GM21390 (cell line): ENCODE data around the gene ADRA2A.

Source experiments
- ATAC-seq: cut with Tn5 transposase; IDR thresholded peaks from one replicate; pipeline ENCODE4 v1.9.1; 2021; ENCODE audit not compliant: unreplicated experiment

ADRA2A gene

GRCh38 chr10:111109501-111110242 lies 32.8 kb downstream of the ADRA2A start:
- no peak for ATAC-seq

GRCh38 chr10:111110771-111111170 lies 33.9 kb downstream of the ADRA2A start:
- no peak for ATAC-seq

- ATAC-seq, result no peak
Observed at GRCh38 chr10:111112333-111112732, 35.5 kb downstream of the ADRA2A start.

GRCh38 chr10:111113238-111113960 lies 36.6 kb downstream of the ADRA2A start:
- ATAC-seq, result no peak

- no peak for ATAC-seq
Observed at GRCh38 chr10:111113961-111114757, 37.3 kb downstream of the ADRA2A start.

DNA sequence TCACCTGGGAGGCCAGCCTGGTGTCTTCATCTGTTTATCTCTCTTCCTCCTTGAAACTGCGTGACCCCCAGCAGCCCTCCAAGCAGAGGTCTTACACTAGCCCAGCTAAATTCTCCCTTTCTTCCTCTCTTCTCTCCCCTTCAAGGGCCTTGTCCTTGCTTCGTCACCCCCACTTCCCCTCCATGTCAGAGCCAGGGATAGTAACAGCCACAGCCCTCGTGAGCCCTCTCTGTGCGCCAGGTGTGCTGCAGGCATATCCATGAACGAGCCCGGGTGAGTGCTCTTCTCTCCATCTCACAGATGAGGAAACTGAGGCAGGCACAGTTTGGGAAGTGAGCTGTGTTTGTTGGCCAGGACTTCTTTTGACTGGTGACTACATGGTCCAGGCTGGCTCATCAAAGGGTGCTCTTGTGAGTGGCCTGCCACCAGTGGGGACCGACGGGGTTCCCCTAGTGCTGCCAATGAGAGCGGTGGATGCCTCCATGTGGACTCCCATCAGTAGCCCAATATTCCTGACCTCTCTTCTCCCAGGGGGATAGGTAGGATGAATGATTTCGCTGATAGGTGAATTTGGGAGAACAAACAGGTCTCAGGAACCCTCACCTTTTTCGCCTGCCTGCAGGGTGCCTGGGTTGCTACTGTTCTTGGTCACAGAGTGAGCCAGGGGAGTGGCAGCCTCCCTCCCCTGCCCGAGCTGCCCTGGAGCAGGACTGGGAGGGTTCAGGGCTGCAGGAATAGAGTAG lies 38.1 kb downstream of the ADRA2A start:
- ATAC-seq, result no peak

GRCh38 chr10:111116211-111116610 lies 39.4 kb downstream of the ADRA2A start:
- ATAC-seq, result no peak

DNA sequence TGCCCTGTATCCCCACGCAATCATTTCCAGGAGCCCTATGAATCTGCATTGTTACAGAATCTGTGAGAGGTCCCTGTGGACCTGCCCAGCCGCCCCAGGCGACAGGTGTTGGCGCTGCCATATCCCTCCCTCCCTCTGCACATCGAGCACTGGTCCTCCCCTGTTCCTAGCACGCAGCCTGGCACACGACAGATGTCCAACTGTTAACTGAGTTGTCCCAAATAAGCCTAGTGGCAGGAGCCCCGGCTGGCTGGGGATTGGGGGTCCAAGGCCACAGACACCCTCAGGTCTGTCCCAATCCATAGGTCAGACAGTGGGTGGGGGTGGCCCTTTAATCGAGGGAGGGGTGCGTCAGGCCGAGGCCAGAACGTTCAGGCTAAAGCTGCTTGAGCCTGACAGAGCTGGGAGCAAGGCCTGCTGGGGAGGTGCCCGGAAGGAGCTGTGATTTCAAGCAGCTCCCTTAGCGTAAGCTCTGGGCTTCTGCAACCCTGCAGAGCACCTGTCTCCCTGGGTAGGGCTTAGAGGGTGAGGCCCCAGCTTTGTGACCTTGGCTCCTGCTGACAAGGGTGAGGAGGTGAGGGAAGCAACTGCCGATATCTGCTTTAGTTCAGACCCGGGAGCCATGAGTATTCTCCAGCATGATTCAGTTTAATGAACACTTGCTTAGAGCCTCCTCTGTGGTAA lies 40.1 kb downstream of the ADRA2A start:
- ATAC-seq, result no peak

DNA sequence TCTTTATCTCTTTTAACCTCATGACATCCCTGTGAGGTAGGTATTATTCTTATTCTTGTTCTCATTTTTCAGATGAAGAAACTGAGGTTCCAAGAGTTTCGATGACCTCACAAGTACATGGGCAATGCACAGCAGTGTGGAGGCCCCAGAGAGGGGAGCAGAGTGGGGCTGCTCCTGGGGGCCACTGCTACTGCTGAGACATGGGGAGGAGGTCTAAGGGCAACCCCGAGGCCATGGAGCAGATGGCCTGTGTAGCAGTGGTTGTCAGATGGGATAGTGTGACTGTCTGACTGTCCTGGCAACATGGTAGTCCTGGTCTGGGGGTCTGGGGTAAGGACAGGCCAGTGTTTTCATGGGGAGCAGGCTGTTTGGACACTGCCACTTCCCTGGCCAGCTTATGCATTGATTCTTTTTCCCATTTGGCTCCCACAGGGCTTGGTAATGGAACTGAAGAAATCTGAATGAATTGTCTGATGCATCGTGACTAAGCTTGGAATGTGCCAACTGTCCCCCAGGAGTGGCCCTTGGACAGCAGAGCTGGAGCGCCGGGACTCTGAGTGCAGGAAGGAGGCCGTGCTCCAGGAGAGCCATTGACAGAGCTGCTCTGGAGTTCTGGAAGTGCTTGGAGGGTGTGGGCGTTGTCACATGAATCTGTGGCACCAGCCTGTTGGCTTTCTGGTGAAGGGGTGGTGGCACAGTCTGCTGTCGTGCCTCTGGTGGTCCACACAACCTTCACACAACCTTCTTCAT lies 40.9 kb downstream of the ADRA2A start:
- ATAC-seq, result no peak

- ATAC-seq, result no peak
Observed at GRCh38 chr10:111118758-111119157, 41.9 kb downstream of the ADRA2A start.

GRCh38 chr10:111119637-111120036 lies 42.8 kb downstream of the ADRA2A start:
- no peak for ATAC-seq

DNA sequence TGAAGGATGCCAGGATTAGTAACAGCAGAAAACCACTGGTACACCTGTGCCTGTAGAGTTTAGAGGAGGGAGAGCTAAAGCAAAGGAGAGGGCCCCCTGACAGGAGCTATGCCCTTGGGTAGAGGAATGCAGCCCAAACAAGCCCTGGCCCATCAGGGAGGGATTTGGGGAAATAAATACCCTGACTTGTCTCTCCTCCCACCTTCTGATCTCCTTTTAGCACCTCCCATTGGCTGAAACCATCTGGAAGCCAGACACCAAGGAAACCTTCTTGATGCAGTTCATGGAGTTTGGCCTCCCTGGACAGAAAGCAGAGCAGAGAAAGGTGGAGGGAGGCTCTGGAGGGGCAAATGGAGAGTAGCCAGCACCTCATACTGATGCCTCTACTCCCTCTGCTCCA lies 45.3 kb downstream of the ADRA2A start:
- no peak for ATAC-seq

- no peak for ATAC-seq
Observed at GRCh38 chr10:111123883-111124282, 47.1 kb downstream of the ADRA2A start.

DNA sequence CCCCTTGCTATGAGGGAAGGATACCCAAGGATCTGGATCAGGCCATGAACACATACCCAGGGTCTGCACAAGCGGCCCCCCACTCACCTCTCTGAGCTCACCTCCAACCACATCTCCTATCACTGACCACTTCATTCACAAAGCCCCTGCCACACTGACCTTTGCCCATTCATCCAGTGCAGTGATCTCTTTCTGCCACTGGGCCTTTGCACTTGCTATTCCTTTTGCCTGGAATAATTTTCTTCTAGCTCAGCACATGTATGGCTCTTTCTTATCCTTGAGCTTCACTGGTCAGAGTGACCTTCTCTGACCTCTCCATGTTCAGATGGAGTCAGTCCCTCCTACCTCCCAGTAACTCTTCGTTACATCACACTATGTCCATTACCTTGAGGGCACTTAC lies 48.3 kb downstream of the ADRA2A start:
- ATAC-seq, result no peak

DNA sequence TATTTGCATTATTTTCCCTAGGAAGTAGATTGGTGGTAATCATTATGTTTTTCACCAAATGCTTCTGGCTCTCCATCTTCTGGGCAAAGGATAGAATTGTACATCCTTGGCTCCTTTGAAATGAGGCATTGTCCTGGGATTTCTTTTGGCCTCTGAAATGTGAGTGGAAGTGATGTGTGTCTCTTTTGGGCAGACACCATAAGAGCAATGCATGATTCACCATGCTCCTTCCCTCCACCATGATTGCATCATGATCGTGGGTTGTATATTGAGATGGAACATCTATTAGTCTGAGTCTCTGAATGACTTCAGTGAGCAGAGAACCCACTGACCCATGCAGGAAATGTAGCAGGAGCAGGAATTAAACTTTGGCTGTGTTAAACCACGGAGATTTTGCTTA lies 49.2 kb downstream of the ADRA2A start:
- no peak for ATAC-seq

- no peak for ATAC-seq
Observed at GRCh38 chr10:111127081-111127848, 50.4 kb downstream of the ADRA2A start.

- ATAC-seq, result no peak
Observed at GRCh38 chr10:111128331-111129180, 51.7 kb downstream of the ADRA2A start.

DNA sequence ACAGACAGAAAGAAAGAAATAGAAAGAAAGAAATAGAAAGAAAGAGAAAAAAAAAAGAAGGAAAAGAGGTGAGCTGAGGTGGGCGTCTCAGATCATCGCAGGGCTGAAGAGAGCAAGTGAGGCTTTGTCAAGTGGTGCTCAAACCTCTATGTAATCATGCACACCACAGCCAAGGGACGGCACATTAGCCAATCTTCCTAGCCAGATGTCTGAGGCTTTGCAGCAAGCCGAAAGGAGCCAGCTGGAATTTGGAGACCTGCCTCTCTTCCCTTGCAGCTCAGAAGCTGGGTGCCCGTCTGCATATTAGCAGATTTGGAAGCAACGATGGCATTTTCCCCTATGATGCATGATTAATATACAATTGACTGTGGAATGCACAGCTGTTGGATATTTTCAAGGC lies 52.5 kb downstream of the ADRA2A start:
- ATAC-seq, result no peak
